Fibroblast of peridontal ligament (primary cell): ENCODE measurements around the gene CAMTA2.
A peak's percentile ranks its signal among the peaks of the same experiment; 100 is the strongest.

Experiments used
- DNase-seq: peaks from one replicate; pipeline ENCODE4 v3.0.0-alpha.2; 2010; ENCODE audit errors: extremely low read depth

The CAMTA2 gene

GRCh38 chr17:4999430-5000093 is 12.1 kb upstream of the CAMTA2 start:
- DNase-seq: no peak

GRCh38 chr17:4998732-4999429 is 11.4 kb upstream of the CAMTA2 start:
- DNase-seq: no peak

GRCh38 chr17:4998027-4998731 is 10.7 kb upstream of the CAMTA2 start:
- DNase-seq: peak; percentile 3

GRCh38 chr17:4997302-4998026 is 10.0 kb upstream of the CAMTA2 start, which contains the start of the genes INCA1 and KIF1C:
Gene INCA1 (minus strand): TSS chr17:4997522. CDS start chr17:4994437, 3,085 bp downstream.
Gene KIF1C (plus strand): TSS chr17:4997950. CDS start chr17:5000247, 2,297 bp downstream.
- DNase-seq: peak; percentile 75

- DNase-seq: no peak
Measured at GRCh38 chr17:4994081-4994595, 6.7 kb upstream of the CAMTA2 start.

- peak; percentile 30 for DNase-seq
Measured at GRCh38 chr17:4987767-4988567, 492 bp upstream of the CAMTA2 start.

- no peak for DNase-seq
Measured at GRCh38 chr17:4986403-4986802, 1.1 kb downstream of the CAMTA2 start.

GRCh38 chr17:4982305-4982704 is 5.2 kb downstream of the CAMTA2 start:
- DNase-seq: no peak

- peak; percentile 63 for DNase-seq
Measured at GRCh38 chr17:4980644-4981216, 6.7 kb downstream of the CAMTA2 start.

GRCh38 chr17:4978726-4979125 is 8.7 kb downstream of the CAMTA2 start:
- no peak for DNase-seq

- no peak for DNase-seq
Measured at GRCh38 chr17:4974115-4974670, 13.3 kb downstream of the CAMTA2 start.

GRCh38 chr17:4973256-4974114 is 14.0 kb downstream of the CAMTA2 start:
- DNase-seq: no peak

- no peak for DNase-seq
Measured at GRCh38 chr17:4972752-4973151, 14.7 kb downstream of the CAMTA2 start.

- no peak for DNase-seq
Measured at GRCh38 chr17:4972322-4972721, 15.2 kb downstream of the CAMTA2 start.

GRCh38 chr17:4971826-4972225 is 15.6 kb downstream of the CAMTA2 start:
- DNase-seq: no peak

GRCh38 chr17:4970273-4970672 is 17.2 kb downstream of the CAMTA2 start:
- no peak for DNase-seq

- DNase-seq: peak; percentile 26
Measured at GRCh38 chr17:4969551-4970173, 17.8 kb downstream of the CAMTA2 start.

- peak; percentile 96 for DNase-seq
Measured at GRCh38 chr17:4969047-4969550, 18.4 kb downstream of the CAMTA2 start.
